ENCODE data around the gene FJX1.

Gene FJX1

DNA sequence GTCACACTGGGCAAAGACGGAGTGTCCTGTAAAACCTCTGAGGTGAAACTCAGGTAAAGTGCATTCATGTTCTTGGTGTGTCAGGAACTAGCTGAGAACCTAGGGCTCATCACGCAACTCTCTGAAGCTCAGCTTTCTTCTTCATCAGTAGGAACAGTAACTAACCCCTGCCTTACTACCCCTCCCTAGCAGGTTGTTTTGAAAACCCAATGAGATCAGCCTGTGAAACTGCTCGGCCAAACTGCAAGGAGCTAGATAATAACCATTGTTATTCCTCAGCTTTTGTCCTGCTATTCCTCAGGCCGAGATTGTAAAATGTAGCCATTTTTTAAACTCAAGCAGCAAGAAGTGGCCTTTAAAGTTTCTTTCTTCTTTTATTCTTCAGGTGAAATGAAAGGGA, 9.8 kb upstream of the FJX1 start:
- DNase-seq = no peak

DNA sequence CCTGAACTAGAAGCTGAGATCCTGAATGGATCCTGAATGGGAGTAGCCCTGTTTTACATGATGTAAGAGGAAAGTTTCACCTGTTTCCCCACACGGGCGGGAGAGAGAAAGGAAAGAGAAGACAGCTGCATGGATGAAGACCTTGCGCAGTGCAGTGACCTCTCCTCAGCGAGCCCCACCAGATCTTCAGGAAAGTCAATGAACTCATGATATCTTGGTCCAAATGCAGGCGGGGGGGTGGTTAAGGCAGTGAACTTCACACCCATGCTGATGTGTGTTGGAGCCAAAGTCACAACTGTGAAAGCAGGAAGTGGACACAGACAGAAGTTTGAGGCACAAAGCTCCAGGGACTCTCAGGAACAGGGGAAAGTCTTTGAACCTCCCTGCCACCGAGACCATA, 8.6 kb upstream of the FJX1 start:
- no peak for DNase-seq

- no peak for DNase-seq
These were observed 7.6 kb upstream of the FJX1 start for GRCh38 chr11:35610631-35611030.

DNA sequence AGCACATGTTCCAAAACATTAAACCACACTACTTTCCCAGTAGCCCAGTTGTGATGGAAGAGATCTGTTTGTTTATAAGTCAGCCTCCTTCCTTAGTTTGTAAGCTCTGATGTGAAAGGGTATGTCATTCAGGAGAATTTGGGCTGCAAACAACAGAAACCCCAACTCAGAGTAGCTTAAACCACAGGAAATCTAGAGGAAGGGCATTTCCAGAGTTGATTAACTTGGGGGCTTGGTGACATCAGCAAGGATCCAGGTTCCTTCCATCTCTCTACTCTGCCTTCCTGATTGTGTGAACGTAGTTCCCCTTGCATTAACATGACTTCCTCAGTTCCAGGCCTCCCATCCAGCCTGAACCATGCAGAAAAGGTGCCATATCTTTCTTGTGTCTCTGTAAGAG, 6.5 kb upstream of the FJX1 start:
- DNase-seq = no peak

- no peak for DNase-seq
These were observed 3.2 kb upstream of the FJX1 start for GRCh38 chr11:35614939-35615569.

DNA sequence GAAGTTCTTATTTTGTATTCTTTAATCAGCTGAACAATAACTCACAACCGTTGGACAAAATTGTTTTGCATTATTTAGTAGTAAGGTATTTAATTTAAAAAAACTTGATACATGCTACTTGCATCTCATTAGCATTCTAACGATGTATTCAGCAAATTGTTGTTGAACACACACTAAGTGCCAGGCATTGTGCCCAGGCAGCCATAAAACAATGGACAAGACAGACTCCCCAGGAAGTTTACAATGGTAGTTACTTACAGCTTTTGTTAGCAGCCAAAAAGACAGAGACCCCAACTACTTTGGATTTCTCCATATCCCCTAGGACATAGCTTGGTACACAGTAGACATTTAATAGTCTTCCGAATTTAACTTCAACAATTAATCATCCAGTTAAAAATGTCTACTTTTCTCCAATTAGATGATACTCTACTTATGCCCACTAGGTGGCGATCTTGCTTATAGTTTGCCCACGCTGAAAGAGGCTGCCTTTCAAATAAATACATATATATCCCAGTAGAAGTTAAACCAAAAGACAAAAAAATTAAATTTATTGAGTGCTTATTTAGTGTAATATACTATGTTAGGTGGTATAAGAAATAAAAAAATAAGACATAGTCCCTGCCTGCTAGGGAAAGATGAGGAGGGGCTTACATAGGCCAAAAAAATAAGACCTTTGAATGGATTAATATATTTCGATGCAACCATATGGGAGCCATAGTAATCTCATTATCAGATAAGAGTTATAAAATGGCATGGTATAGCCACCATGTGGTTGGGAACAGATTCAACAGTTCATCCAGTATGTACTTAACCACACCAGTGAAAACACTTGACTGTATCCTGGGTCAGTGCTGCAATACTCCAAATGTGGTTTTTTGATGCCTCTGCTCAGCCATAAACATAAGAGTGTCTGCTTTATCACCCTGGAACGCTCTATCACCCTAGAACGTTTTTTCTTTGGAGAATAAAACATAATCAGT, 2.0 kb upstream of the FJX1 start:
- peak in 1 of 2 donors; percentile 64 for DNase-seq

GRCh38 chr11:35617316-35617686, 959 bp upstream of the FJX1 start:
- no peak for DNase-seq

- no peak for DNase-seq
These were observed 346 bp downstream of the FJX1 start for GRCh38 chr11:35618497-35619115.

DNA sequence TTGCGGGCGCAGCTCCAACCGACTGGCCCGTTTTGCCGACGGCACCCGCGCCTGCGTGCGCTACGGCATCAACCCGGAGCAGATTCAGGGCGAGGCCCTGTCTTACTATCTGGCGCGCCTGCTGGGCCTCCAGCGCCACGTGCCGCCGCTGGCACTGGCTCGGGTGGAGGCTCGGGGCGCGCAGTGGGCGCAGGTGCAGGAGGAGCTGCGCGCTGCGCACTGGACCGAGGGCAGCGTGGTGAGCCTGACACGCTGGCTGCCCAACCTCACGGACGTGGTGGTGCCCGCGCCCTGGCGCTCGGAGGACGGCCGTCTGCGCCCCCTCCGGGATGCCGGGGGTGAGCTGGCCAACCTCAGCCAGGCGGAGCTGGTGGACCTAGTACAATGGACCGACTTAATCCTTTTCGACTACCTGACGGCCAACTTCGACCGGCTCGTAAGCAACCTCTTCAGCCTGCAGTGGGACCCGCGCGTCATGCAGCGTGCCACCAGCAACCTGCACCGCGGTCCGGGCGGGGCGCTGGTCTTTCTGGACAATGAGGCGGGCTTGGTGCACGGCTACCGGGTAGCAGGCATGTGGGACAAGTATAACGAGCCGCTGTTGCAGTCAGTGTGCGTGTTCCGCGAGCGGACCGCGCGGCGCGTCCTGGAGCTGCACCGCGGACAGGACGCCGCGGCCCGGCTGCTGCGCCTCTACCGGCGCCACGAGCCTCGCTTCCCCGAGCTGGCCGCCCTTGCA, 1.0 kb downstream of the FJX1 start:
- DNase-seq = peak in 1 of 2 donors; percentile 40

DNA sequence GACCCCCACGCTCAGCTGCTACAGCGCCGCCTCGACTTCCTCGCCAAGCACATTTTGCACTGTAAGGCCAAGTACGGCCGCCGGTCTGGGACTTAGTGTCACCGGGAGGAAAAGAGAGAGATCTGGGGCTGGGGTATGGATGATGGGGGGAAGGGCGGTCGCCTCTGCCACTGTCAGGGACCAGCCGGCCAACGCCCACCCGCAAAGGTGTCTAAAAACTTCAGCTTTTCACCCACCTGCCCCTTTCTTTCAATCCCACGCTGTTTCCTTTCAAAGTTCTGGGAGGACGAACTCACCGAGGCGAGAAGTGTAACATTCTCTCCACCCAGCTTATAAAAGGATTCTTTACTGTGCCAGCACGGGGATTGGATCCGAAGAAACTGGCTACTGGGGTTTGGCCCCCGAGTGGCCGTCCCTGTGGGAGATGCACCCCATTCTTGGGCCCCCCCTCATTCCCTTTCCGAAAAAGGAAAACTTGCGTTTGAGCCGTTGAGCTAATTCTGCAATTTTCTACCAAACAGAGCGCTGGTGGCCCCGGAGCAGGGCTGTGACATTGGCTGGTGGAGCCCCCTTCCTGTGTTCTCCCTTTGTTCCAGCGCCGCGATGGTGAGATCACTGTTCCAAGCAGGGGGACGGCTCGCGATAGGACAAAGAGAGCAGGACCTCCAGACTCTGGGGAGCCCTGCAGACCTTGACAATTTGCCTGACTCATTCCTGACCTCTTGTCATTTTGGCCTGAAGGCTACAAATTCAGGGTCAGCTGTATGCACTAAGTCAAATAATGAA, 1.8 kb downstream of the FJX1 start:
- no peak for DNase-seq

DNA sequence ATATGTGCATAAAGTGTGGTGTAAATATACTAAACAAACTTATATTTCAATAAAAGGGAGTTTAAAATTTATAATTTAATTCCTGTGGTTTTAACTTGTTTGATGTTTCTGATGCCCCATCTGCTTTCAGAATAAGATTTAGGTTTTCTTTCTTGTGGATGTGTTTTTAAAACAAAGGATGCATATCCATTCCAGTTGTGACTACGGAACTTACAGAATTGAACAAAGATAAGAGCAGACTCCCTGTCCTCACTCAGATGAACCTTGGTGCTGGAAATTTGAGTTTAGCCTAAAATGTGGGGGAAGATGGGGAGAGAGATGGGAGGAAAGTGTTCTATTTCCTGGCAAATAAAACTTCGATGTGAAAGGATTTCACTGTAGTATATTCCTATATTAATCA, 2.5 kb downstream of the FJX1 start:
- no peak for DNase-seq

DNA sequence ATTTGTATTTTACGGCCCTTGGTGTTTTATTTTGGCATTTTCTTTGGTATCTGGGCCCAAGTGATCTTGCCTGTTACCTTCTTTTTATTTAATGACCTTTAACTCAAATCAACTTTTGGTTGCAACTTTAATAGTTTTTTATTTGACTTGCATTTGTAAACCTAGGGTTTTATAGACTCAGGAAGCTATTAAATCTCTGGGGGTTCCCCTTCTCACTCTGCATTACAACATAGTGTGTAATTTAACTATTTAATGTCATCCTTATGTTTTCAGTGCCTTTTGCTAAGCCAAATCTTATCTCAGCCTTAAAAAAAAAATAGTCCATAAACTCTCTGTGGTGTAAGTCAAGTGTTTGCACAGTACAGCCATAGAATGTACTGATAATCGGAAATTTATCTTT, 3.4 kb downstream of the FJX1 start:
- DNase-seq = no peak

- no peak for DNase-seq
These were observed 3.8 kb downstream of the FJX1 start for GRCh38 chr11:35622070-35622469.

DNA sequence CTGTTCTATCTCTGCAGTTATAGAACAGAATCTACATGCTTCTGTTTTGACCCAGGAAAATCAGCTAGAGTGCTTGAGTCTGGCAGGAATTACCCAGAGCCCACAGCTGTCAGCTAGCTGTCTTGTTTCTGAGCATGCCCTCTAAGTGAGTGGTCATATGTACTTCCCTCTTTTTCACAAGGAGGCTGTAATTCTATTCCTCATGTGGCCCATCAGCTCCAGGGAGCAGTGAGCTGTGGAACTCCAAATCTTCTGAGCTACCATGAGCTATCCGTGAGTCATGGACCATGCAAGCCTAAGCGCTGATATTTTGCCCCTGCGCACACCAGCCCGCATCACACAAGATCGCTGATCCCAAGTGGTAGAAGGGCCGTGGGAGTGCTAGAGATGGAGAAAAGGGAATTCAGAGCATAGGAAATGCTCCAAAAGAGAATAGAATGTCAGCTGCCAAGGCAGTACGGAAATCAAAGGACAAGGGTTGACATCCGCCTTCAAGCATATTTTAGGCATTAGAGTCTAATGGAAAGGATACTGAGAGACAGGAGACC, 5.4 kb downstream of the FJX1 start:
- DNase-seq = no peak

DNA sequence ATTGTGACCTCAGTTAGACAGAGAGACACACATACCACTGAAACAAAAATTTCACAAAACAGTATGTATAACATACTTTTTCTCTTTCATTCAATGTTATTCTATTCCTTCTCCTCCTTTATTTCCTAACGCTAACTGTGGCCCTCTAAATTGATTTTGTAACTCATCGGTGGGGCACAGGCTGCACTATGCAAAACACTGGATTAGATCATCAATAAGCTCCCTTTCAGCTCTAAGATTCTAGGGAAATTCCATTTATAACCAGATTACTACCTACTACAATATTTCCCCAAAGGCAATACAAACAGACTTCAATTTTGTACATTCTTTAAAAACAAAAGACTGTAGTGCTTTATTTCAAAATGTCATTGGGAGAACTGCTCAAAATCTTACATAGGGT, 6.1 kb downstream of the FJX1 start:
- no peak for DNase-seq

DNA sequence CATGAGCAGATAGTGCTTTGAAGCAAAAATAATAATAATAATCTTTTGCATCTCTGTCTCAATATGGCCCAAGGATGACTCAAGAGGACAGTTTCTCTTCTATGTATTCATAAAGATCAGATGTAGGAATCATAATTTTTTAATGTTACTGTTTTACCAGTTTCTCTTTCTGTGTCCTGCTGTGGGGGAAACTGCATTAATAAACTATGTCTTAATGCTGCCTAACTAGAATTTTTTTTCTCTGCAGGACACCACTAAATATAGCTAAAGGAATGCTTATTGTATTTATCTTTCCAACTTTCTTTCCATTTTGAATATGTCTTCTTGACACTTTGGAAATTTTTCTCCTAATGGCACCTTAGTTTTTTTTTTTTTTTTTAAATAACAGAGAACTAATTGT, 6.5 kb downstream of the FJX1 start:
- no peak for DNase-seq

- no peak for DNase-seq
These were observed 8.2 kb downstream of the FJX1 start for GRCh38 chr11:35626501-35626900.

DNA sequence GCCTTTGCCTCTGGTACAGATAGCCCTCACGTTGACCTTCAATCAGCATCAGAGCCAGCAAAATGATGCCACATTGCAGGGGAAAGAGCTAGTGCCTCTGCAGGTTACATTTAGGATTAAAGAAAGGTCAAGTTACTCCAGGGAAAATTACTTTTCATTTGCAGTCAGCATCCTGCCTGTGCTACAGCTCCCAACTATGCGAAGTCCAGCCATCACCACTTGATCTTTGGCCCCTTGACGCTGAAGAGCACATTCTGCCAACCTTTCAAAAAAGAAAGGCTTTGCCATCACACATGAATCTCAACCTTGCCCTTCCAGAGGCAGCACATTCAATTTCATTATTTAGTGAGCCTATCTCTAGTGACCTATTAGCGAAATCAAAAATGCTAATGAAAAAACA, 11.3 kb downstream of the FJX1 start:
- DNase-seq = no peak

DNA sequence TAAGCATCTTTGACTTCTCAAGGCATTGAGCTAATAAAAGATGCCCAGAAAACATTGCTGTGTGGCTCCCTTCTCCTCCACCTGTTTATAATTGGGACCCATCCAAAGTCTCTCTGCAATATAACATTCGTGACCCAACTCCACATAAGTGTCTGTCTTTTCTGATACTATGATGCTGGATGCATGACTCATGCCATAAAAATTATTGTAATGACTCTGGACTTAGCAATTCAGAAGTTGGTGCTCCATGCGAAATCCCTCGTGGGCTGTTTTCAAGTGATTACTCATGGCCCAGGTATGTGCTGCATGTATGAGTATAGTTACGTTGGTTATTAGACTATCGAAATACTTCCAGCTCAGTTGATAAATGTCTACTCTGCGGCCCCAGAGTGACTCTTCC, 11.7 kb downstream of the FJX1 start:
- DNase-seq = no peak

DNA sequence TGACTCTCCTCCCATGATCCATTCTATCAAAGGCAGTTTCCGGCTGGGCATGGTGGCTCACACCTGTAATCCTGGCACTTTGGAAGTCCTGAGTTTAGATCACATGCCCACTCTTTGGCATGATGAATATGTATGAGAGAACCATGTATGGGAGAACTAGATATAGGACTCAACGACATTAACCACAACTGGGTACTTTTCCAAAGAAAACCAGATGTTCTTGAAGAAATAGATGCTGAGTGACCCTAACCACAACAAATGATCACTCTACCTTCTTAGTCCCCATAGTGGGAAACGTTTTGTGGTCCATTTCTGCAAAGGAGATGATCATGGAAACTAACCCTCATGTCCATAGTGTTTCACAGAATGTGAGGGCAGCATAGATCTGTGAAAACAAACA, 13.6 kb downstream of the FJX1 start:
- no peak for DNase-seq

GRCh38 chr11:35632301-35632700, 14.0 kb downstream of the FJX1 start:
- DNase-seq = no peak

DNA sequence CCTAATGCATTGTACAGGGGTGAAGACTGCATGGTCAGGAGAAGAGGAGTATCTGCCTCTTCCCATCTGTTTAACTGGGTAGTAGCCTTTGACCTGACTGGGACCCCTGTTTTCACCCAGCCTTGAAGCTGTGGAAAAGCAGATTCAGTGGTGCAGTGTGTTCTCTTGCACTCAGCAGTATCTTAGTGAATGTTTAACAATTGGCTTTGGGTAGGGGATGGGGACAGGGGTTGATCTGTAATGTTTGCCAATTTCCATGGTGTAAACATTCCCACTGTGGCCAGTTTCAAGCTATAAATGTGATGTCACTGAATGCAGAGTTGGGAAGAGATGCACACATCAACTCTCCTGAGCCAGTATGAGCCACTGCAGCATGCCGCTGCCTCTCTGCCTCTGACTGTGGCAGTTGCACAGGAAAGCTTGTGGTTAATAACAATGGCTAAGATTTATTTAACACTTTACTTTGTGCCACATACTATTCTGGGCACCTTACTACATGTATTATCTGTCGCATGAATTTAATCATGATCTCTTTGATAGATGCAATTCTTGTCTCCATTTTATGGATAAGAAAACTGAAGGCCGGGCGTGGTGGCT, 15.7 kb downstream of the FJX1 start:
- DNase-seq = no peak

Data from bone marrow (tissue), 2 donors.